K562 (cell line): ENCODE measurements around the gene PMVK. TPM values are rescaled to one million over a fixed set of nuclear protein-coding genes. Genes with fewer than 3 reads are reported as not detected.

Experiments used
- ATF6 ChIP-seq: sonication (generic); formaldehyde crosslinking; IDR thresholded peaks from 2 replicates; pipeline ENCODE4 v1.4.0; 2020; ENCODE audit warnings: mild to moderate bottlenecking, missing genetic modification reagents
- BRF1 ChIP-seq: IDR thresholded peaks from 3 replicates; pipeline ENCODE4 v1.6.1; 2011; ENCODE audit warnings: borderline replicate concordance, mild to moderate bottlenecking; ENCODE audit not compliant: insufficient read length; ENCODE audit errors: extremely low read depth
- CHD7 ChIP-seq: fragments of 200-600 bp; sonication (generic); IDR thresholded peaks from one replicate; pipeline ENCODE4 v1.6.1; 2012; ENCODE audit warnings: mild to moderate bottlenecking, low read depth, low read length, inconsistent platforms
- NFIC ChIP-seq: fragments of 450-650 bp; IDR thresholded peaks from 2 replicates; pipeline ENCODE4 v1.6.1; 2017; ENCODE audit warnings: mild to moderate bottlenecking, inconsistent platforms
- POLR2B ChIP-seq: fragments of 450-650 bp; IDR thresholded peaks from 2 replicates; pipeline ENCODE4 v1.6.1; 2018; ENCODE audit warnings: low read depth; ENCODE audit not compliant: partially characterized antibody
- RBFOX2 ChIP-seq: fragments of 200-400 bp; formaldehyde crosslinking; IDR thresholded peaks from 2 replicates; pipeline ENCODE4 v1.6.1; 2017; ENCODE audit warnings: low read depth, mild to moderate bottlenecking, low read length, moderate library complexity
- ZFP1 ChIP-seq: fragments of 450-650 bp; formaldehyde crosslinking; IDR thresholded peaks from 2 replicates; pipeline ENCODE4 v1.4.0; 2020; ENCODE audit warnings: mild to moderate bottlenecking, mixed read lengths
- ZNF124 ChIP-seq: sonication (generic); formaldehyde crosslinking; IDR thresholded peaks from 2 replicates; pipeline ENCODE4 v1.8.1; 2022; ENCODE audit warnings: missing genetic modification reagents
- ZNF277 ChIP-seq: fragments of 250-450 bp; sonication (Bioruptor Pico); IDR thresholded peaks from 2 replicates; pipeline ENCODE4 v1.8.0; 2022; ENCODE audit warnings: inconsistent platforms, mild to moderate bottlenecking, moderate library complexity, borderline replicate concordance
- ZNF79 ChIP-seq: fragments of 250-450 bp; sonication (Bioruptor Pico); IDR thresholded peaks from 2 replicates; pipeline ENCODE4 v1.4.0; 2020; ENCODE audit warnings: low read depth, mild to moderate bottlenecking, moderate library complexity
- polyA plus RNA-seq, 8 experiments: library from polyadenylated mRNA; depleted of rRNA in 4 of 8; stranded (reverse) in 5 of 8; unstranded in 3 of 8; fragments of >200 nt; fragmentation: Nextera tagmentation in 2 of 8; fragmentation: Illumina TruSeq in 1 of 8; extraction: Ambion mirVana in 2 of 8; extraction: Trizol in 1 of 8; gene quantifications; 2 replicates each; pipeline versions ENCODE4 v1.2.1 to v1.2.3, GENCODE V29; 2011 to 2014; ENCODE audit warnings: inconsistent platforms in 1 of 8, missing spikeins in 1 of 8
- total RNA-seq, 7 experiments: library from RNA; depleted of rRNA in 6 of 7; stranded (reverse); fragments of >200 nt in 6 of 7; fragmentation: Illumina TruSeq in 2 of 7; extraction: Trizol in 2 of 7; gene quantifications; 2 replicates each; pipeline versions ENCODE4 v1.2.1 to v1.2.3, GENCODE V29; 2011 to 2021; ENCODE audit warnings: low replicate concordance in 1 of 7

Gene PMVK
- total and polyA plus RNA-seq, 9 of the 15 experiments (the other 6 are each of a cell fraction or from before 2014, with no cell fraction given): 1.1 to 15.3 (median 6.3) TPM

GRCh38 chr1:154937085-154937987 lies 817 bp upstream of the PMVK start (continued):
- TF ChIP-seq ATF6 (CRISPR knock-in tag) (no peak), ZFP1 (CRISPR knock-in tag) (no peak), NFIC (peak; percentile 99), CHD7 (no peak), POLR2B (no peak), ZNF124 (CRISPR knock-in tag) (no peak), ZNF79 (CRISPR knock-in tag) (no peak), BRF1 (no peak), ZNF277 (CRISPR knock-in tag) (no peak), RBFOX2 (no peak)
